Upper lobe of left lung (tissue), 6 donors: Measurements from ENCODE around the gene KIAA1549. TPM values are rescaled to one million over a fixed set of nuclear protein-coding genes. Genes with fewer than 3 reads are reported as not detected.
"Not testable (repeated sequence)": the region's sequence is repeated elsewhere in the genome, so short reads cannot be mapped to it uniquely, and the experiment has no call there.

Experiments
- ATAC-seq, 2 donors: fragments of 200-7000 bp; cut with Tn5 transposase; one replicate each; pipeline ENCODE4 v1.9.1; 2022; ENCODE audit warnings: mild to moderate bottlenecking in 2 of 2, moderate library complexity in 2 of 2; ENCODE audit not compliant: low FRiP score in 2 of 2
- DNase-seq, 2 donors: peaks; one replicate each; pipeline ENCODE4 v3.0.0-alpha.2; 2019 to 2020
- H3K27ac ChIP-seq, 4 donors: fragments of 200-600 bp; sonication (generic); one replicate each; pipeline ENCODE4 v1.5.1; 2016 to 2019
- H3K27me3 ChIP-seq, 4 donors: fragments of 200-600 bp; sonication (generic); one replicate each; pipeline ENCODE4 v1.5.1; 2017 to 2019
- H3K36me3 ChIP-seq, 4 donors: fragments of 200-600 bp; sonication (generic); one replicate each; pipeline ENCODE4 v1.5.1; 2016 to 2019
- H3K4me1 ChIP-seq, 4 donors: fragments of 200-600 bp; sonication (generic); one replicate each; pipeline ENCODE4 v1.5.1; 2018 to 2019
- H3K4me3 ChIP-seq, 4 donors: fragments of 200-600 bp; sonication (generic); one replicate each; pipeline ENCODE4 v1.5.1; 2017 to 2019; ENCODE audit warnings: mild to moderate bottlenecking in 2 of 4, moderate library complexity in 1 of 4
- H3K9me3 ChIP-seq, 4 donors: fragments of 200-600 bp; sonication (generic); one replicate each; pipeline ENCODE4 v1.5.1; 2018 to 2019
- CTCF ChIP-seq, 6 experiments: fragments of 450-650 bp in 4 of 6; fragments of 200-600 bp in 2 of 6; sonication (generic) in 2 of 6; IDR thresholded peaks; one replicate each; pipeline ENCODE4 v1.5.1; 2016 to 2019; ENCODE audit warnings: antibody characterized with exemption in 6 of 6
- EP300 ChIP-seq, 4 donors: sonication (generic); formaldehyde crosslinking; IDR thresholded peaks; one replicate each; pipeline ENCODE4 v1.5.1; 2017; ENCODE audit warnings: antibody characterized with exemption in 4 of 4, control low read depth in 2 of 4
- POLR2A ChIP-seq, 4 donors: fragments of 450-650 bp; IDR thresholded peaks; one replicate each; pipeline ENCODE4 v1.5.1; 2016 to 2017; ENCODE audit warnings: antibody characterized with exemption in 4 of 4, mild to moderate bottlenecking in 2 of 4
- POLR2AphosphoS5 ChIP-seq, 2 donors: sonication (generic); formaldehyde crosslinking; IDR thresholded peaks; one replicate each; pipeline ENCODE4 v1.5.1; 2017; ENCODE audit warnings: antibody characterized with exemption in 2 of 2
- WGBS, 2 donors: methylation state at CpG; one replicate each; pipeline ENCODE4 v1.1.5; 2017 to 2018; 5-methylcytosine and 5-hydroxymethylcytosine counted together
- total RNA-seq, 6 donors: library from RNA; depleted of rRNA in 4 of 6; stranded (reverse); fragments of >200 nt in 4 of 6; gene quantifications; one replicate each; pipeline versions ENCODE4 v1.1.0 to v1.2.1, GENCODE V29; 2016 to 2021
- donor health status: DM: no; HTN: no; CAD: no; lungs with moderate emphysema.
- donor health status: DM: no; HTN: yes; CAD: no; lungs with severe emphysema.

Gene KIAA1549
- total RNA-seq, 6 donors from 2014 or later: 4.1 to 10.2 (median 5.3) TPM

DNA sequence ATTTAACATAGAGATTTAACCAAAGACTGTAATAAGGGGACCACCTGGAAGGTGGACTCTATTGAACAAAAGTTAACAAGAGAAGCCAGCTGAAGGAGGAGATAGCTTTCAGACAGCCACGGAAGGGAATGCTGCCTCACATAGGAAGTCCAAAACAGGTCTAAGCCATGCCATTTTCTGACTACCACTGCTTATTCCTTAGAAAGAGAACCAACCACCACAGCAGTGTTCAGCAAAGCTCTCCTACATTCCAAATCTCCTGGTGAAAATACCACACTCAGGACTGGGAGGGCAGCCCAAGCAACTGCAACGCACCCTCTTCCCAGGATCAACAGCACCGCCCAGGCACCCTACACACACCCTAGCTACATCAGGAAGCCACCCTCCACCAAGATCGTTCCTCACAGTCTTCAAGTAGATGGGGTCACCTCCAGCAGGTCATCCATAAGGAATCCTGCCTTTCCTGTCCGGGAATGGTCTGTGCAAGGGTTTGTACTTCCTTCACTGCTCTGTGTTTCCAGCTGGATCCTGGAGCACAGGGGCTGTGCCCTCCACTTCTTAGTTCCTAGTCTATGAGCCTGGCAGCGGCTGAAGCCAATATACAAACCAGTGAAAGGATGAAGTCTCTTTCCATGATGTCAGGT lies 2.5 kb downstream of the KIAA1549 start:
- TF ChIP-seq EP300 (IDR thresholded peaks at IDR 0.05) (no peak), POLR2AphosphoS5 (IDR thresholded peaks at IDR 0.05) (no peak), CTCF (IDR thresholded peaks at IDR 0.05) (no peak), POLR2A (IDR thresholded peaks at IDR 0.05) (no peak)
- Histone ChIP-seq H3K4me1 (peaks cover 6 to 25% (median 11%) of the 10 kb centered on the region in 4 donors), H3K36me3 (no peaks in the 10 kb centered on the region), H3K27me3 (peaks cover 0 to 5% (median 0%) of the 10 kb centered on the region in 4 donors), H3K9me3 (no peaks in the 10 kb centered on the region), H3K4me3 (no peak overlapping the region), H3K27ac (no peak overlapping the region)
- DNase-seq (no peak), ATAC-seq (no peak)
- 81 to 85% methylated on average over 6 of the region's 6 CpGs for WGBS, 2 donors

DNA sequence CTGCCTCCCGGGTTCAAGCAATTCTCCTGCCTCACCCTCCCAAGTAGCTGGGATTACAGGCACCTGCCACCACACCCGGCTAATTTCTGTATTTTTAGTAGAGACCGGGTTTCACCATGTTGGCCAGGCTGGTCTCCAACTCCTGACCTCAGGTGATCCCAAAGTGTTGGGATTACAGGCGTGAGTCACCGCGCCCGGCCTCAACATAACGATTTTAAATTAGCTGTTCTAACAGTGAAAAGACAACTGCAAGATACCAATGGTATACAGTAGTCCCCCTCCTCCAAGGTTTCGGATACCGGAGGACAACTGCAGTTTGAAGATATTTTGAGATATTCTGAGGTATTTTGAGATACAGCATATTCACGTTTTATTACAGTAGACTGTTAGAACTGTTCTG lies 5.0 kb downstream of the KIAA1549 start:
- H3K4me1 ChIP-seq: peaks cover 0 to 14% (median 8%) of the 10 kb centered on the region in 4 donors
- not testable (repeated sequence) for H3K36me3 ChIP-seq, ATAC-seq, H3K4me3 ChIP-seq, DNase-seq, H3K9me3 ChIP-seq, H3K27me3 ChIP-seq, H3K27ac ChIP-seq
- WGBS, 2 donors: 86 to 92% methylated on average over 11 of the region's 11 CpGs

DNA sequence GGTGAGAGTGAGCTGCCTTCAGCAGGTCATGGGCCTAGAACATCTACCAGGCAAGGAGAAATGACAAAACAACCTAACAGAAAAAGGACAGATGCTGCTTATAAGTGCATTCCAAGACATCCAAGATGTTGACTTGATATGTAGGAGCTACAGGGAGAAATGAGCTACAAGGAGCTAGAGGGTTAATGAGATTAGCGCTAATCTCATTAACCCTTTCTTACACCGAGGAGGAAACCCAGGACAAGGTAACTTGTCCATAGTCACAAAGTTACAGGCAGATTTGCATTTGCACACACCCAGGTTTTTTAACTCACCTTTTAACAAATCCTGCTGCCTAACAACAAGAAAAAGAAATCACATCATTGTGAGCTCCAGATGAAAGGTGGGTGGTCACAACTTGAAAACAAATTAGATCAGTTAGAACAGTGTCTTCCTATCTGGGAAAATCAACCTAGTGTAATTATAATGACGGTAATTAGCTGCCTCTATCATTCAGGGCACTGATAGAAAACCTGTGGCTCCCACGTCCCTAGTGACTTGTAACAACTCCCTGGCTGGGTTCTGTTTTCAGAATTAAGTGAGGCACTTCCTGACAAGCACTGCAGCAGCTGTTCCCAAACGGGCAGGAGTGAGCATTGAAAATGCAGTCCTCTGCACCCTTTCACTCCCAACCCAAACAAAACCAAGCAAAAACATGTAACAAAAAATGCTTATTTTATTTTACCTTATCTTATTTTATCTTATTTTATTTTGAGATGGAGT lies 5.7 kb downstream of the KIAA1549 start:
- DNase-seq (no peak), ATAC-seq (no peak)
- peaks cover 0 to 10% (median 6%) of the 10 kb centered on the region in 4 donors for H3K4me1 ChIP-seq
- H3K36me3 ChIP-seq: no peaks in the 10 kb centered on the region
- no peaks in the 10 kb centered on the region for H3K27me3 ChIP-seq
- no peak overlapping the region for H3K4me3 ChIP-seq
- no peak overlapping the region for H3K27ac ChIP-seq
- no peaks in the 10 kb centered on the region for H3K9me3 ChIP-seq
- 45 to 48% methylated on average over 5 of the region's 5 CpGs for WGBS, 2 donors
- TF ChIP-seq POLR2A (IDR thresholded peaks at IDR 0.05): no peak
- no peak for TF ChIP-seq EP300 (IDR thresholded peaks at IDR 0.05)
- TF ChIP-seq POLR2AphosphoS5 (IDR thresholded peaks at IDR 0.05): no peak
- TF ChIP-seq CTCF (IDR thresholded peaks at IDR 0.05): no peak

DNA sequence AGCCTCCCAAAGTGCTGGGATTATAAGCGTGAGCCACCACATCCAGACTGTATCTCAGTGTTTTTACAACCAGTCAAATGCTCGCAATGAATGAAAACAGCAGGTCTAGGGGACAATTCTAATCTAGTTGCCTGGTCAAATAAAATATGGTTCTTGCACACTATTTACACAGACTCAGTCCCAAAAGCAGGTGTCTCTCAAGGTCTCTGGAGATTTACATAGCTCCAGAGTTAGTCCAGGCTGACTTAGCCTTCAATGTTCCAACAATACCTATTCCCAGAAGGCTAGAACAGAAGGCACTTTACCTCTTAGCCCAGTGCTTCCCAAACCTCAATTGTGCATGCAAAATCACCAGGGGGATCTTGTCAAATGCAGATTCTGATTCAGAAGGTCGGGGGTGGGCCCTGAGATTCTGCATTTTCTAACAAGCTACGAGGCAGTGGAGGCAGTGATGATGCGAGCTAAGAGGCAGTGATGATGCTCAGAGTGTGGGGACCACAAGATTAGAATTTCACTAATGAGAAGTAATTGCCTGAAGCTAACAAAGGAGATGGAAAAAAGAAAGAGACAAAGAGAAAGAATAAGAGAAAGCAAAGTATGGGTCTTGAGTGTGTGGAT lies 6.4 kb downstream of the KIAA1549 start:
- no peaks in the 10 kb centered on the region for H3K27me3 ChIP-seq
- peaks cover 0 to 3% (median 1%) of the 10 kb centered on the region in 4 donors for H3K4me1 ChIP-seq
- no peaks in the 10 kb centered on the region for H3K36me3 ChIP-seq
- H3K27ac ChIP-seq: no peak overlapping the region
- DNase-seq: no peak
- no peak for ATAC-seq
- WGBS, 2 donors: 83 to 88% methylated on average over 5 of the region's 5 CpGs
- TF ChIP-seq CTCF (IDR thresholded peaks at IDR 0.05): no peak
- TF ChIP-seq POLR2AphosphoS5 (IDR thresholded peaks at IDR 0.05): no peak
- no peak for TF ChIP-seq EP300 (IDR thresholded peaks at IDR 0.05)
- no peak for TF ChIP-seq POLR2A (IDR thresholded peaks at IDR 0.05)
- no peak overlapping the region for H3K4me3 ChIP-seq
- H3K9me3 ChIP-seq: no peaks in the 10 kb centered on the region

DNA sequence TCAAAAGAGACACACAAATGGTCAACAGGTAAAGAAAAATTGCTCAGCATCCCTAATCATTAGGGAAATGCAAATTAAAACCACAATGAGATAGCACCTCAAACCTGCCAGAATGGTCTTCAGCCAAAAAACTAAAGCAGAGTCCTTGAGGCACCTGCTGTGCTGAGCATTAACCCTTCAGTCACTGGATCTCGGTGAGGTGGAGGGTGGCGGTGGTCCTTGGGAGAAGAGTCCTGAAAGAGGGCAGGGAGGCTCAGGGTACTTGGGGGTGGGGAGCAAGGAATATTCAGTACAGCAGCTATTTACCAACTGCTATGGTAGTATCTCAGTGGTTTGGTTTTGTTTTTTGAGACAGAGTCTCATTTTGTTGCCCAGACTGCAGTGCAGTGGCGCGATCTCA lies 7.1 kb downstream of the KIAA1549 start:
- H3K9me3 ChIP-seq: no peaks in the 10 kb centered on the region
- ATAC-seq: no peak
- no peaks in the 10 kb centered on the region for H3K4me1 ChIP-seq
- WGBS, 2 donors: 89 to 94% methylated on average over 4 of the region's 4 CpGs
- no peaks in the 10 kb centered on the region for H3K36me3 ChIP-seq
- no peak overlapping the region for H3K4me3 ChIP-seq
- H3K27ac ChIP-seq: no peak overlapping the region
- TF ChIP-seq EP300 (IDR thresholded peaks at IDR 0.05): no peak
- TF ChIP-seq POLR2AphosphoS5 (IDR thresholded peaks at IDR 0.05): no peak
- TF ChIP-seq POLR2A (IDR thresholded peaks at IDR 0.05): no peak
- TF ChIP-seq CTCF (IDR thresholded peaks at IDR 0.05): no peak
- H3K27me3 ChIP-seq: no peaks in the 10 kb centered on the region
- DNase-seq: no peak
